Osteocyte (in vitro differentiated cells): ENCODE results near the gene AAK1. TPM values are rescaled to one million over a fixed set of nuclear protein-coding genes. Genes with fewer than 3 reads are reported as not detected.

Experiments used
- DNase-seq: peaks from one replicate; pipeline ENCODE4 v3.0.0; 2021; ENCODE audit warnings: mixed read lengths; ENCODE audit not compliant: unreplicated experiment; ENCODE audit errors: extremely low spot score
- H3K27ac Mint-ChIP-seq: one replicate; pipeline ENCODE4 v1.8.0; 2021; ENCODE audit warnings: mild to moderate bottlenecking, mixed read lengths; ENCODE audit not compliant: unreplicated experiment
- H3K27me3 Mint-ChIP-seq: one replicate; pipeline ENCODE4 v1.8.0; 2021; ENCODE audit warnings: mixed read lengths; ENCODE audit not compliant: unreplicated experiment
- H3K36me3 Mint-ChIP-seq: one replicate; pipeline ENCODE4 v1.8.0; 2021; ENCODE audit warnings: mixed read lengths; ENCODE audit not compliant: unreplicated experiment
- H3K4me1 Mint-ChIP-seq: one replicate; pipeline ENCODE4 v1.8.0; 2021; ENCODE audit warnings: mixed read lengths; ENCODE audit not compliant: unreplicated experiment
- H3K4me3 Mint-ChIP-seq: one replicate; pipeline ENCODE4 v1.8.0; 2021; ENCODE audit warnings: mild to moderate bottlenecking, moderate library complexity, mixed read lengths; ENCODE audit not compliant: unreplicated experiment
- H3K9me3 Mint-ChIP-seq: one replicate; pipeline ENCODE4 v1.8.0; 2021; ENCODE audit warnings: mixed read lengths; ENCODE audit not compliant: unreplicated experiment
- total RNA-seq: library from RNA; stranded (reverse); gene quantifications from 2 replicates; pipeline ENCODE4 v1.2.1, GENCODE V29; 2021
- TF ChIP-seq, protein P1 (sequence below): fragments of 200-600 bp; sonication (generic); IDR thresholded peaks from 2 replicates; pipeline ENCODE4 v1.5.0; 2021; ENCODE audit warnings: antibody characterized with exemption, mild to moderate bottlenecking, moderate library complexity

Gene AAK1
- total RNA-seq, 1 donor from 2014 or later, result 66.0 TPM

DNA sequence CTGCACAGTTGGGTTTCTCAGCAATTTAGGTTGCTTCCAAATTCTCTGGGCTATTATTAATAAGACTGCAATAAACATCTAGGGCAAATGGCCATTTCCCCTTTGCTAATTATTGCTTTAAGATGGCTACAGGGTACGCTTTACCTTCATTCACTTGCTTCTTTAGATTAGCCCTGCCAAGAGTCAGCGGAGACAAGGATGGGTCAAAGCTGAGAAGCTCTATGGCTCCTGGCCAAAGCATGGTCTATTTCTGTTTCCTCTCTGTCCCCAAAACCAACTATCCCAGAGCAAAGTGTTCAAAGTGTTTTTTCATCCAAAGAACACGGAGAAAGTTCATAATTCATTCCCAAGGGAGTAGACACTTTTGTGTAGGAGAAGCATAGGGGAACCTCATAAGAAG lies 131.1 kb downstream of the AAK1 start:
- Mint-ChIP-seq H3K4me1 (peaks cover 11% of the 10 kb centered on the region), H3K27me3 (no peaks in the 10 kb centered on the region), H3K9me3 (peaks cover 4% of the 10 kb centered on the region), H3K36me3 (peaks cover 69% of the 10 kb centered on the region), H3K4me3 (no peak overlapping the region), H3K27ac (no peak overlapping the region)
- no peak for DNase-seq
- TF ChIP-seq, protein P1, sequence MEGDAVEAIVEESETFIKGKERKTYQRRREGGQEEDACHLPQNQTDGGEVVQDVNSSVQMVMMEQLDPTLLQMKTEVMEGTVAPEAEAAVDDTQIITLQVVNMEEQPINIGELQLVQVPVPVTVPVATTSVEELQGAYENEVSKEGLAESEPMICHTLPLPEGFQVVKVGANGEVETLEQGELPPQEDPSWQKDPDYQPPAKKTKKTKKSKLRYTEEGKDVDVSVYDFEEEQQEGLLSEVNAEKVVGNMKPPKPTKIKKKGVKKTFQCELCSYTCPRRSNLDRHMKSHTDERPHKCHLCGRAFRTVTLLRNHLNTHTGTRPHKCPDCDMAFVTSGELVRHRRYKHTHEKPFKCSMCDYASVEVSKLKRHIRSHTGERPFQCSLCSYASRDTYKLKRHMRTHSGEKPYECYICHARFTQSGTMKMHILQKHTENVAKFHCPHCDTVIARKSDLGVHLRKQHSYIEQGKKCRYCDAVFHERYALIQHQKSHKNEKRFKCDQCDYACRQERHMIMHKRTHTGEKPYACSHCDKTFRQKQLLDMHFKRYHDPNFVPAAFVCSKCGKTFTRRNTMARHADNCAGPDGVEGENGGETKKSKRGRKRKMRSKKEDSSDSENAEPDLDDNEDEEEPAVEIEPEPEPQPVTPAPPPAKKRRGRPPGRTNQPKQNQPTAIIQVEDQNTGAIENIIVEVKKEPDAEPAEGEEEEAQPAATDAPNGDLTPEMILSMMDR, result no peak

DNA sequence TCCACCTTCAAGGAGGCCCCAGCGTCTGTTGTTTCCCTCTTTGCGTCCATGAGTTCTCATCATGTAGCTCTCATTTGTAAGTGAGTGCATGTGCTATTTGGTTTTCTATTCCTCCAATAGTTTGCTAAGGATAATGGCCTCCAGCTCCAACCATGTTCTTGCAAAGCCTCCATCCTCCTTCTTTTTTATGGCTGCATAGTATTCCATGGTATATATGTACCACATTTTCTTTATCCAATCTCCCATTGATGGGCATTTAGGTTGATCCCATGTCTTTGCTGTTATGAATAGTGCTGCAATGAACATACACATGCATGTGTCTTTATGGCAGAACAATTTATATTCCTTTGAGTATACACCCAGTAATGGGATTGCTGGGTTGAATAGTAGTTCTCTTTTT lies 133.3 kb downstream of the AAK1 start:
- TF ChIP-seq, protein P1, result no peak
- no peaks in the 10 kb centered on the region for H3K27me3 Mint-ChIP-seq
- no peak for DNase-seq
- peaks cover 11% of the 10 kb centered on the region for H3K4me1 Mint-ChIP-seq
- peaks cover 4% of the 10 kb centered on the region for H3K9me3 Mint-ChIP-seq
- peaks cover 77% of the 10 kb centered on the region for H3K36me3 Mint-ChIP-seq
- no peak overlapping the region for H3K4me3 Mint-ChIP-seq
- no peak overlapping the region for H3K27ac Mint-ChIP-seq

DNA sequence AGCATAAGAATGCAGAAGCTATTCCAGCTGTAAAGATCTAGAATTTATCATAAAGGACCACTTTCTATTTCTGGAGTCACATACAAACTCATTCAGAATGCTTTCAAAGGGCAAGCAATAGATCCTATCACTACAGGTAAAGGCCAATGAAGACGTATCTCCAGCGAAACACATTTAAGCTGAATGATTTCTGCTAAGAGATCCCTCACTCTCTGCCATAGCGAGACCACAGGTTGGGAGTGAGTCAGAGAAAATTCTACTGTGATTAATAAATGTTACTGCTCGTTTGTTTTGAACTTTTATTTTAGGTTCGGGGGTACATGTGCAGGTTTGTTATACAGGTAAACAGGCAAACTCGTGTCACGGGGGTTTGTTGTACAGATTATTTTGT lies 133.8 kb downstream of the AAK1 start:
- H3K36me3 Mint-ChIP-seq, result peaks cover 79% of the 10 kb centered on the region
- H3K27me3 Mint-ChIP-seq, result no peaks in the 10 kb centered on the region
- H3K27ac Mint-ChIP-seq, result no peak overlapping the region
- H3K4me1 Mint-ChIP-seq, result peaks cover 9% of the 10 kb centered on the region
- H3K9me3 Mint-ChIP-seq, result peaks cover 4% of the 10 kb centered on the region
- TF ChIP-seq, protein P1, result no peak
- DNase-seq, result no peak
- H3K4me3 Mint-ChIP-seq, result no peak overlapping the region

DNA sequence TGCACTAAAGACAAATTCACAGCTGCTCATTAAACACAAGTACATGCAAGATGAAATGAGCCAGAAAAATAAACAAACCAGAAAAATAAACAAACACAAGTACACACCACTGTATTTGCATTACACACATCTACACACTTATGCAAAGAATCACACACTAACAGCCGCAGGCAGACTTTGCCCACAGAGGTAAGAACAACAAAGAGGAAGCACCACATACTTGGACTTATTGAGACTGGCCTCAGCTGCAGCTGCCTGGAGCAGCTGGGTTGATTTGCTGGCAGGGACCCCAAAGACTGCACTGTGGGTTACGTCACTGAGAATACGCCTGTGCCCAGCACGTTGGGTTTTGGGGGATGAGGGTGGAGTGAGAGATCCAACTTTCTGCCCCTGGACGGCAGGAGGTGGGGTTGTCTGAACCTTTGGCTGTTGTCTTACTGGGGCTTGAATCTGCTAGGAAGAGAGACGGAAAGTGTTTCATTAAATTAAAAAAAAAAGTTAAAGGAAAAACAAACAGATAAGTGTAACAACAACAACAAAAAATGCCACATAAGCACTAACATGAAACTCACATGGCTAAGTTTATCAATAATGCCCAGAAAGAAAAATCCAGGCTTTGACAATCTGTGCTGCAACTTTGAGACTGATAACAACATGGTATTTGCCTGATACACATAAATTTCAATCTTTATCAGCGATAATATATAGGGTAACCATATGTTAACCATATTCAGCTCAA lies 134.4 kb downstream of the AAK1 start:
- peaks cover 3% of the 10 kb centered on the region for H3K4me1 Mint-ChIP-seq
- no peak overlapping the region for H3K4me3 Mint-ChIP-seq
- DNase-seq, result no peak
- H3K27me3 Mint-ChIP-seq, result no peaks in the 10 kb centered on the region
- TF ChIP-seq, protein P1, result no peak
- peaks cover 4% of the 10 kb centered on the region for H3K9me3 Mint-ChIP-seq
- H3K36me3 Mint-ChIP-seq, result peaks cover 78% of the 10 kb centered on the region
- H3K27ac Mint-ChIP-seq, result no peak overlapping the region

DNA sequence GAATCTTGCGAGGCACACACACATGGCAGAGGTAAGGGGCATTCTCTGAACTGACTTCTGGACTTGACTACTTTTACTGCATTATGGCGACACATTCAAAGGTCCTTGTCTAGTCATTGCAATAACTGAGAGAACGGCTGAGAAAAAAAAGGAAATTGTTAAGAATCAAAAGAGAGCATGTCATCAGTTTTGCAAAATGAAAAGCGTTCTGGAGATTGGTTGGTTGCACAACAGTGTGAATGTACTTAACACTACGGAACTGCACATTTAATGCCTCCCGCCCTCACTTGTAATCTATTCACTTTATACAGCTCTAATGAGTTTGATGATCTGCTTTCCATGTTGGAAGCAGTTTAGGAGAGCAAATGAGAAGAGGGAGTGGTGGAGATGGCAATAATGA lies 137.8 kb downstream of the AAK1 start:
- H3K4me3 Mint-ChIP-seq, result no peak overlapping the region
- H3K4me1 Mint-ChIP-seq, result no peaks in the 10 kb centered on the region
- H3K27me3 Mint-ChIP-seq, result no peaks in the 10 kb centered on the region
- H3K27ac Mint-ChIP-seq, result no peak overlapping the region
- H3K9me3 Mint-ChIP-seq, result peaks cover 4% of the 10 kb centered on the region
- peaks cover 55% of the 10 kb centered on the region for H3K36me3 Mint-ChIP-seq
- TF ChIP-seq, protein P1, result no peak
- no peak for DNase-seq
